Activated CD8-positive, alpha-beta memory T cell treated with anti-CD3 and anti-CD28 coated beads, Interleukin-2, amount 50 U/mL, for 48 hours (primary cell): Measurements from ENCODE around the gene EYA4.

Experiments
- DNase-seq: peaks from one replicate; pipeline ENCODE4 v3.0.0-alpha.2; 2020

EYA4 gene

GRCh38 chr6:133463790-133464189 lies 222.6 kb downstream of the EYA4 start:
- DNase-seq: no peak

GRCh38 chr6:133466680-133467079 lies 225.5 kb downstream of the EYA4 start:
- no peak for DNase-seq

- no peak for DNase-seq
Observed at GRCh38 chr6:133467231-133467981, 226.2 kb downstream of the EYA4 start.

GRCh38 chr6:133467982-133468380 lies 226.8 kb downstream of the EYA4 start:
- DNase-seq: no peak

- DNase-seq: no peak
Observed at GRCh38 chr6:133468591-133468990, 227.4 kb downstream of the EYA4 start.

GRCh38 chr6:133474516-133474915 lies 233.4 kb downstream of the EYA4 start:
- DNase-seq: no peak

- no peak for DNase-seq
Observed at GRCh38 chr6:133478673-133479072, 237.5 kb downstream of the EYA4 start.

GRCh38 chr6:133487174-133487573 lies 246.0 kb downstream of the EYA4 start:
- no peak for DNase-seq

GRCh38 chr6:133495205-133495903 lies 254.2 kb downstream of the EYA4 start:
- DNase-seq: no peak

- no peak for DNase-seq
Observed at GRCh38 chr6:133499662-133500061, 258.5 kb downstream of the EYA4 start.

GRCh38 chr6:133501675-133502270 lies 260.6 kb downstream of the EYA4 start:
- DNase-seq: no peak

GRCh38 chr6:133502441-133503335 lies 261.5 kb downstream of the EYA4 start:
- DNase-seq: no peak

- no peak for DNase-seq
Observed at GRCh38 chr6:133503336-133503729, 262.2 kb downstream of the EYA4 start.

GRCh38 chr6:133504158-133504557 lies 263.0 kb downstream of the EYA4 start:
- no peak for DNase-seq

- no peak for DNase-seq
Observed at GRCh38 chr6:133504761-133505160, 263.6 kb downstream of the EYA4 start.

GRCh38 chr6:133505681-133506080 lies 264.5 kb downstream of the EYA4 start:
- no peak for DNase-seq

GRCh38 chr6:133512410-133513016 lies 271.4 kb downstream of the EYA4 start:
- DNase-seq: no peak

- DNase-seq: no peak
Observed at GRCh38 chr6:133523816-133524215, 282.7 kb downstream of the EYA4 start.

- DNase-seq: no peak
Observed at GRCh38 chr6:133526436-133526835, 285.3 kb downstream of the EYA4 start.

- no peak for DNase-seq
Observed at GRCh38 chr6:133528566-133528965, 287.4 kb downstream of the EYA4 start.

GRCh38 chr6:133532908-133533307 lies 291.8 kb downstream of the EYA4 start:
- no peak for DNase-seq

GRCh38 chr6:133539502-133540259 lies 298.5 kb downstream of the EYA4 start:
- no peak for DNase-seq
